Heart left ventricle (tissue), 13 donors: ENCODE data around the gene KIAA2012.

ENCODE experiments used
- POLR2A ChIP-seq, 2 donors: fragments of 450-650 bp; IDR thresholded peaks; one replicate each; pipeline ENCODE4 v1.6.1; 2017; ENCODE audit warnings: antibody characterized with exemption in 2 of 2, mild to moderate bottlenecking in 2 of 2, moderate library complexity in 2 of 2
- TF ChIP-seq, protein P1 (sequence below), 12 donors: fragments of 200-600 bp; sonication (generic) in 4 of 12; IDR thresholded peaks; one replicate each; pipeline versions ENCODE4 v1.5.0 to v1.8.0; 2018 to 2022; ENCODE audit warnings: antibody characterized with exemption in 12 of 12, mild to moderate bottlenecking in 5 of 12
- donor health status: ischemic (EF 13 %, LVEDD 7.1; RV severe dilation, severe dysfunction).
- donor health status: DM: no; HTN: yes; CAD: no.
- donor health status: DM: no; HTN: no; CAD: no.
- donor health status: ischemic (EF 25% LVEDD 6.9; RV normal size, moderate dysfunction).
- donor health status: ischemic (EF 25% LVEDD 5.7; RV mildly dilated, moderate dysfunction).
- donor health status: ischemic (EF 35%, LVEDD 5.7; RV mildly dilated, moderate dysfunction).
- donor health status: nonischemic (EF 11% LVEDD 7.7; RV severe dilation, severe dysfunction).
- donor health status: DM: yes; HTN: yes; CAD: no.
- donor health status: PGD.
- donor health status: ischemic (EF 29% LVEDD 5.4; RV normal size, mild dysfunction).
- donor health status: nonischemic (EF 23%, LVEDD 6.1; RV moderate dilation, normal function).

DNA sequence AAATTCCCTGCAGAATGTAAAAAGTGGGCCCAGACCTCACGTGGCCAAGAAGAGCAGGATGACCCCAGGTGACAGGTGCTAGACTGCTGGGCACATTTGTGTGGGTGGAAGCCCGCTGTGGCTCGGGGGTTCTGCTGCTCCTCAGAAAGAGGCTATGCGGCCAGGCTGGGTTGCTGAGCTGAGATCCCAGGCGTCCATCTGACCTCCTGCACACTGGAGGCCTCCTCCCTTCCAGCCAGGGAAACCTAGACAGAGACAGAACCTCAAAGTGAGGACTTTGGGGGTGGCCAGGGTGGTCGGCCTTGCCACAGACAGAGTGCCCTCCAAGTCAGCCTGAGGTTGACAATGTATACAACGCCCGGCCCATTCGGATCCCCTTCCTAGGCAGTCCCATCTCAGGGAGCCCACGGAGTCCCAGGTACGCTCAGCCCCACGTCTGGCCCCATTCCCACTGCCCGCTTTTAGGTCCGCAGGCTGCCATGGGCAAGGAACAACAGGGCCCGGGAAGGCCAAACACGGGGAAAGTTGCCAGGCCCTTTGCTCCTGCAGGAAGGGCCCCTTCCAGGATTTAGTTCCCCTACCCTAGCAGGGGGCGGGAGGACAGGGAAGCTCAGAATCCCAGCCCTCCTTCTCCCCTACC, 75.6 kb downstream of the KIAA2012 start:
- TF ChIP-seq, protein P1, sequence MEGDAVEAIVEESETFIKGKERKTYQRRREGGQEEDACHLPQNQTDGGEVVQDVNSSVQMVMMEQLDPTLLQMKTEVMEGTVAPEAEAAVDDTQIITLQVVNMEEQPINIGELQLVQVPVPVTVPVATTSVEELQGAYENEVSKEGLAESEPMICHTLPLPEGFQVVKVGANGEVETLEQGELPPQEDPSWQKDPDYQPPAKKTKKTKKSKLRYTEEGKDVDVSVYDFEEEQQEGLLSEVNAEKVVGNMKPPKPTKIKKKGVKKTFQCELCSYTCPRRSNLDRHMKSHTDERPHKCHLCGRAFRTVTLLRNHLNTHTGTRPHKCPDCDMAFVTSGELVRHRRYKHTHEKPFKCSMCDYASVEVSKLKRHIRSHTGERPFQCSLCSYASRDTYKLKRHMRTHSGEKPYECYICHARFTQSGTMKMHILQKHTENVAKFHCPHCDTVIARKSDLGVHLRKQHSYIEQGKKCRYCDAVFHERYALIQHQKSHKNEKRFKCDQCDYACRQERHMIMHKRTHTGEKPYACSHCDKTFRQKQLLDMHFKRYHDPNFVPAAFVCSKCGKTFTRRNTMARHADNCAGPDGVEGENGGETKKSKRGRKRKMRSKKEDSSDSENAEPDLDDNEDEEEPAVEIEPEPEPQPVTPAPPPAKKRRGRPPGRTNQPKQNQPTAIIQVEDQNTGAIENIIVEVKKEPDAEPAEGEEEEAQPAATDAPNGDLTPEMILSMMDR (IDR thresholded peaks at IDR 0.05), result no peak
- TF ChIP-seq POLR2A (IDR thresholded peaks at IDR 0.05), result no peak
